Cortex of kidney (tissue), 1 donor: ENCODE results near the gene MARCHF2.

ENCODE experiments used
- DNase-seq: peaks from one replicate; lab custom pipeline; 2025; lab: John Stamatoyannopoulos, UW

MARCHF2 gene

GRCh38 chr19:8387688-8388611 lies 25.2 kb upstream of the MARCHF2 start:
- DNase-seq = no peak

- DNase-seq = no peak
Measured at GRCh38 chr19:8388612-8388958, 24.5 kb upstream of the MARCHF2 start.

GRCh38 chr19:8389891-8390616 lies 23.1 kb upstream of the MARCHF2 start, which contains the start of gene RAB11B:
Gene RAB11B (plus strand): TSS chr19:8390360. CDS start chr19:8390417, 57 bp downstream.
- DNase-seq = peak; percentile 60

GRCh38 chr19:8390617-8390981 lies 22.5 kb upstream of the MARCHF2 start:
- peak; percentile 45 for DNase-seq

- DNase-seq = no peak
Measured at GRCh38 chr19:8391198-8392016, 21.7 kb upstream of the MARCHF2 start.

DNA sequence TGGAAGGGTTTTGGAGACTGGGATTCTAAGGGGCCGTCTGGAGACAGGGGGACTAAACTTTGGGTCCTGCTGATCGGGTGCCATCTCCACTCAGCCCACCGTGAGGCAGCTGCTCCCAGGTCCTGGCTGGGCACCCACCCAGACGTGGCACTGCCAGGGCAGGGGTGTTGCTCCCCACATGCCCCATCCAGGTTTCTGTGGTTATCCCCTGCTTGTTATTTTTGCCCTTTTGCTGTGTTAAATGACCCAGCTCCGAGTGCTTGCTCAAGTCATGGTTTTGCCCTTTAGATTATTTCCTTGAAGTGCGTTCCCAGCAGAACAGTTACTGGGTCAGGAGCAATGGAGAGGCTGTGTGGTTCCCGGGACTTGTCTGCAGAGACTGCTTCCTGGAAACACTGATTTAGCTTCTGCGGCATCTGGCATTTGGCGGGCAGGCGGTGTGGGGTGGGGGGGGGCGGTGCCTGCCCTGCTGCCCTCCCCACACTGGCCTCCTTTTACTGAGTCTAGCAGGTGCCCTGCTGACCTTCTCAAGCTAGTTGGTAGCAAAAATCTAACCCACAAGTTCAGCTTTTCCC lies 21.0 kb upstream of the MARCHF2 start:
- DNase-seq = no peak

GRCh38 chr19:8393192-8393870 lies 19.8 kb upstream of the MARCHF2 start:
- DNase-seq = no peak

DNA sequence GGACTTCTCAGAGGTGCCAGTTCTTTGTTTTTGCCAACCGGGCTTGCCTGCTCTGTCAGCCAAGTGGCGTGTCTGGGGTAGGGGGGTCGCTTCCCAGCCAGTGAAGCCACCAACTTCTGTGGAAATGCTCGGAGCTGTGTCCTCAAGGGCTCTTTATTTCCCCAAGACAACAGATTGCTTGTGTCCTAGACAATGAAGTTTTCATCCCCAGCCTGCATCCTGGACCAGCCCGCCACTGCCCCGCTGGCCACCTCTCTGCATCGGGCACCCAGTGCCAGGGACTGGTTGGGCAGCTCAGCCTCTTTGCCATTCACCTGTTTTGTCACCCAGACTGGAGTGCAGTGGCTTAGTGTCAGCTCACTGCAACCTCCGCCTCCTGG lies 19.2 kb upstream of the MARCHF2 start:
- no peak for DNase-seq

- no peak for DNase-seq
Measured at GRCh38 chr19:8395621-8396082, 17.5 kb upstream of the MARCHF2 start.

DNA sequence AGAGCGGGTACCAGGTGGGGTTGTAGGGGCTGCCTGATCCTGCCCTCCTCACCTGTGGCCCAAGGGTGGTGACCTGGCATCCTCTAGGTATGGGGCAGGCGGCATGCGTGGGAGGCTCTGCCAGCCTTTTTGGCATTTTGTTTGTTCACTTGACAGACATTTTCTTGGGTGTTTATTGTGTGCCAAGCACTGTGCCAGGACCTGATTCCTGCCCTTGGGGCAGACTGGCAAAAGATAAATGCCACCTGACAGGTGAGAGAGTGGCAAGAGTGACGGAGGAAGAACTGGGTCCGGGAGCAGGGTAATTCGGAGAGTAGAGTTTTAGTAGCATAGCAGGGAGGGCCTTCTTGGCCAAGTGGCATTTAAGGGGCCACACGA lies 16.9 kb upstream of the MARCHF2 start:
- no peak for DNase-seq

DNA sequence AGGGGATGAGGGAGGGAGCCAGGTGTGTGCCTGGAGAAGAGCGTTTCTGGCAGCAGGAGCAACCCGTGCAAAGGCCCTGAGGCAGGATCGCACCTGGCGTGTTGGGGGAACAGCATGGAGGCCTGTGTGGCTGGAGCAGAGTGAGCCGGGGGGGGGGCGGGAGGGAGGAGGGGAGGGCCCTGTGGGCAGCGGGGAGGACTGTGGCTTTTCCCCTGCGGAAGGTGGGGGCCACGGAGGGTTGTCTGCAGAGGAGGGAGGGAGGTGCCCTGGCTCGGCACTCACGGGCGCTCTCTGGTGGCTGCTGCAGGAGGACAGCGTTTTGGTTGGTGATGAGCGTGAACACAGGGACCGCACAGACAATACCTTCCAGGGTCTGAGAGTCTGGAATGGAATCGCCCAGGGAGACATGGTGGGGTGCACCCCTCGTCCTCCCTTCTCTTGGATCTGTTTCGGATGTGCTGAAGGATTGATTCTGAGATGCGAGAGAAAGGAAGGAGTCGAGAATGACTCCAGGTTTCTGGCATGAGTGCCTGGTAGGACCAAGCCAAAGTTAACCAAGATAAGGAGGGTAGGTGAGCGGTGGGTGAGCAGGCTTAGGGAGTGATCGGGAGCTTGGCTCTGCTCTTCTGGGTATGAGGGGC lies 16.4 kb upstream of the MARCHF2 start:
- no peak for DNase-seq

GRCh38 chr19:8397271-8397670 lies 15.8 kb upstream of the MARCHF2 start:
- DNase-seq = no peak

DNA sequence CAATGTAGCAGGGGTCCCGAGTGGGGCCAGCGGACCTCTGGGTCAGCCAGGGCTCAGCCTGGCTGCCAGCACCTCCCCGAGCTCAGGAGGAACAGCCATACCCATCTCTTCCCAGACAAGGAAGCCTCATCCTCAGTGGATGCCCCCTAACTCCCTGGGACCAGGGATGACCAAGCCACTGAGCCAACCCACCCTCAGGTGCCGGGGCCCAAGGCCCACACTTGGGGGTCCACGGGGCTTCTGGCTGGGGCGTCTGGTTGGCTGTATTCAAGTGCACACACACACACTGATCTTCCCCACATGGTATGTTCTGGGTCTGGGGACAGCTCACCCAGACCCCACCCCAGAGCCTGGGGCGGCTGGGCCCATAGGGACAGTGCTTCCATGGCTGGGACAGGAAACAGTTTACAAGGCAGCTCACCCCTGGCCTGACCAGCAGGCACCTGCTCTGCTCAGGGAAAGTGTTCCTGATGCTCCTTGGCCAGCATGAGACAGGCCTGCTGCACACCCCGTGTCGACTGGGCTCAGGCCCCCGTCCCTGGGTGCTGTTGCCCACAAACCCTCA lies 15.3 kb upstream of the MARCHF2 start:
- DNase-seq = no peak

- no peak for DNase-seq
Measured at GRCh38 chr19:8398311-8398771, 14.8 kb upstream of the MARCHF2 start.

DNA sequence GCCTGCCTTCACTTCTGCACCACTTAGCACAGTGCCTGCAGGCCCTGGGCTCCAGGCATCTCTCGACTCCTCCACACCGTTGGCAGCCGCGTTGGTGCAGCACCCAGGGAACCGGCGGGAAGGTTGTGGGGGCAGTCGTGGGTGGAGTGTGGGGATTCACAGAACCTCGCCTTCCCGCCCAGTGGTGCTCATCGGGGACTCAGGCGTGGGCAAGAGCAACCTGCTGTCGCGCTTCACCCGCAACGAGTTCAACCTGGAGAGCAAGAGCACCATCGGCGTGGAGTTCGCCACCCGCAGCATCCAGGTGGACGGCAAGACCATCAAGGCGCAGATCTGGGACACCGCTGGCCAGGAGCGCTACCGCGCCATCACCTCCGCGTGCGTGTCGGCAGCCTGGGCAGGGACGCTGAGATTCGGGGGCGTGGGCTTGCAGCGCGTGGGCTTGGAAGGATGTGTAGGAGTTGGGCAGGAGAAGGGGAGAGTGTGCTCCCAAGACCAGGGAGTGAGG lies 13.4 kb upstream of the MARCHF2 start:
- no peak for DNase-seq

DNA sequence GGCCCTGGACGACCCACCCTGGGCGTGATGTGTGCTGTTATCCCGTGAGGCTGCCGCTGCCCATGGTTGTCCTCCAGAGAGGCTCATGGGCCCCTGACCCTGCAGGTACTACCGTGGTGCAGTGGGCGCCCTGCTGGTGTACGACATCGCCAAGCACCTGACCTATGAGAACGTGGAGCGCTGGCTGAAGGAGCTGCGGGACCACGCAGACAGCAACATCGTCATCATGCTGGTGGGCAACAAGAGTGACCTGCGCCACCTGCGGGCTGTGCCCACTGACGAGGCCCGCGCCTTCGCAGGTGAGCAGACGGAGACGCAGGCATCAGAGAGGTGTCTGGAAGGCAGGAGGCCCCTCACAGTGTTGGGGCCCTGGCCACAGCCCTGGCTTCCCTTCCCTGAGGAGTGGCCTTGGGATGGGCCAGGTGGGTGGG lies 11.1 kb upstream of the MARCHF2 start:
- DNase-seq = no peak

DNA sequence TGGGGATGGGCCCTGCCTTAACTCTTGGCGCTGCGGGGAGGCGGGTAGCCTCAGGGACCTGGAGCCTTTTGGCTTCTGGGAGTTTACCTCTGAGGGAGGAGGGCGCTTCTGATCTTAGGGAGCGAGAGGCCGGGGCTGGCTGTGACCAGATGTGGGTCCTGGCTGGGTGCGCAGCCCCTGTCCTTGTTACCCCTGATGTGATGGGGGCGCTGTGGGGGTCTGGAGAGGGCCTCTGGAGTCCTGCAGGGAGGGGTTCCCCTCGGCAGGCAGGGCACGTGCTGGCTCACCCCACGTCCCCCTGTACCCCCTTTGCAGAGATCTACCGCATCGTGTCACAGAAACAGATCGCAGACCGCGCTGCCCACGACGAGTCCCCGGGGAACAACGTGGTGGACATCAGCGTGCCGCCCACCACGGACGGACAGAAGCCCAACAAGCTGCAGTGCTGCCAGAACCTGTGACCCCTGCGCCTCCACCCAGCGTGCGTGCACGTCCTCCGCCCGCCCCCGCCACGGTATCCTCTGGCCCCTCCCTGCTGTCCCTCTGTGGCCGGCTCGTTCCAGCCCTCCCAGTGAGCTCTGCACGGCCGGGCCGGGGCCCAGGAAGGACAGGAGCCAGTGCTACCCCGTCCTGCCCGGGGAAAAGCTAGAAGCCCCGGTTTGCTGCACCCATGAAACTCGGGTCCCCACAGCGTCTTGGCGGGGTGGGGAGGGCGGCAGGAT lies 9.8 kb upstream of the MARCHF2 start:
- no peak for DNase-seq

- no peak for DNase-seq
Measured at GRCh38 chr19:8403820-8404109, 9.3 kb upstream of the MARCHF2 start.

GRCh38 chr19:8404391-8405151 lies 8.5 kb upstream of the MARCHF2 start:
- DNase-seq = no peak
